ENCODE results near the gene CAMKK2.

Gene CAMKK2

GRCh38 chr12:121295746-121296617 is 527 bp downstream of the CAMKK2 start (continued):
- TF ChIP-seq ZBTB10 (tag by site-specific recombination; IDR thresholded peaks at IDR 0.05), result peak; percentile 40; the same call in 1 of the 2 replicates
- TF ChIP-seq ZNF10 (tag by site-specific recombination; IDR thresholded peaks at IDR 0.05), result no peak
- no peak for TF ChIP-seq ZNF324 (tag by site-specific recombination; IDR thresholded peaks at IDR 0.05)
- TF ChIP-seq SETDB1 (IDR thresholded peaks at IDR 0.05; ENCODE audit: insufficient read length, low read length), result no peak
- peak; percentile 51; the same call in 1 of the 2 replicates for TF ChIP-seq ZXDB (tag by site-specific recombination; IDR thresholded peaks at IDR 0.05)
- no peak for TF ChIP-seq ZNF214 (tag by site-specific recombination; IDR thresholded peaks at IDR 0.05; ENCODE audit: borderline replicate concordance)
- no peak for TF ChIP-seq ZNF121 (tag by site-specific recombination; IDR thresholded peaks at IDR 0.05)
- no peak for TF ChIP-seq GLI4 (tag by site-specific recombination; IDR thresholded peaks at IDR 0.05)
- TF ChIP-seq ZNF292 (tag by site-specific recombination; IDR thresholded peaks at IDR 0.05; ENCODE audit: borderline replicate concordance, low read depth), result no peak
- TF ChIP-seq ZNF645 (tag by site-specific recombination; IDR thresholded peaks at IDR 0.05), result no peak
- no peak for TF ChIP-seq ZNF837 (tag by site-specific recombination; IDR thresholded peaks at IDR 0.05)
- no peak for TF ChIP-seq ZNF302 (tag by site-specific recombination; IDR thresholded peaks at IDR 0.05; ENCODE audit: low read depth)
- no peak for TF ChIP-seq GFI1B (tag by site-specific recombination; IDR thresholded peaks at IDR 0.05)
- TF ChIP-seq ZFHX2 (tag by site-specific recombination; conservative IDR thresholded peaks at IDR 0.05), result peak; percentile 46
- TF ChIP-seq PBX3 (CRISPR knock-in tag; IDR thresholded peaks at IDR 0.05), result no peak
- no peak for TF ChIP-seq ZNF133 (tag by site-specific recombination; IDR thresholded peaks at IDR 0.05)
- TF ChIP-seq ZNF843 (tag by site-specific recombination; IDR thresholded peaks at IDR 0.05), result no peak
- no peak for TF ChIP-seq ZNF146 (tag by site-specific recombination; IDR thresholded peaks at IDR 0.05)
- no peak for TF ChIP-seq ZNF580 (tag by site-specific recombination; IDR thresholded peaks at IDR 0.05)
- no peak for TF ChIP-seq ZNF48 (tag by site-specific recombination; IDR thresholded peaks at IDR 0.05)
- TF ChIP-seq INSM2 (tag by site-specific recombination; IDR thresholded peaks at IDR 0.05), result no peak
- no peak for TF ChIP-seq HOXD13 (CRISPR knock-in tag; IDR thresholded peaks at IDR 0.05; ENCODE audit: borderline replicate concordance)
- no peak for TF ChIP-seq ZNF202 (tag by site-specific recombination; IDR thresholded peaks at IDR 0.05; ENCODE audit: borderline replicate concordance)
- no peak for TF ChIP-seq ZNF112 (tag by site-specific recombination; IDR thresholded peaks at IDR 0.05)
- no peak for TF ChIP-seq HOXA7 (CRISPR knock-in tag; IDR thresholded peaks at IDR 0.05; ENCODE audit: borderline replicate concordance)
- no peak for TF ChIP-seq ZNF274 (IDR thresholded peaks at IDR 0.05; ENCODE audit: low read length)
- no peak for TF ChIP-seq ZNF274 (tag by site-specific recombination; IDR thresholded peaks at IDR 0.05; ENCODE audit: borderline replicate concordance)
- TF ChIP-seq ZNF488 (tag by site-specific recombination; IDR thresholded peaks at IDR 0.05), result no peak
